NOMO-1 (cell line): ENCODE data around the gene FAM83B.
"Not testable (repeated sequence)": the region's sequence is repeated elsewhere in the genome, so short reads cannot be mapped to it uniquely, and the experiment has no call there.

Experiments
- DNase-seq, 2 experiments: peaks; one replicate each; lab custom pipeline; 2025; ENCODE audit not compliant: unreplicated experiment in 2 of 2; lab: John Stamatoyannopoulos, UW

The FAM83B gene

DNA sequence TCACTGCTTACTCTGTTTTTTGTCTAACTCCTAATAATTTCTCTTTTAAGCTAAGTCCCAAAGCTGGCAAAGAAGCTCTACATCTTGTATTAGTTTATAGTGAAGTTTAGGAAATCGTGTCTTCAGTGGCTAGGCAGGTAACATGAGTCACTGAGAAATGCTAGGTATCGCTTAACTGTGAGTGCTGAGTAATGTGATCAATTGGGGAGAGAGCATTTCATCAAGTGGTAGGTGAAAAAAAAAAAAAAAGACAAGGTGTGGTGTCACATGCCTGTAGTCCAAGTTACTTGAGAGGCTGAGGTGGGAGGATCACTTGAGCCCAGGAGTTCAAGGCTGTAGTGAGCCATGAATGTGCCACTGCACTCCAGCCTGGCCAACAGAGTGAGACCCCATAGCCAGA lies 125.3 kb downstream of the FAM83B start:
- no peak for DNase-seq

DNA sequence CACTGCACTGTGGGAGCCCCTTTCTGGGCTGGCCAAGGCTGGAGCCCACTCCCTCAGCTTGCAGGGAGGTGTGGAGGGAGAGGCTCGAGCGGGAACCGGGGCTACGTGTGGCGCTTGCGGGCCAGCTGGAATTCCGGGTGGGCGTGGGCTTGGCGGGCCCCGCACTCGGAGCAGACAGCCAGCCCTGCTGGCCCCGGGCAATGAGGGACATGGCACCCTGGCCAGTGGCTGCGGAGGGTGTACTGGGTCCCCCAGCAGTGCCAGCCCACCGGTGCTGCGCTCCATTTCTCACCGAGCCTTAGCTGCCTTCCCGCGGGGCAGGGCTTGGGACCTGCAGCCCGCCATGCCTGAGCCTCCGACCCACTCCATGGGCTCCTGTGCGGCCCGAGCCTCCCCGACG lies 132.6 kb downstream of the FAM83B start:
- DNase-seq = not testable (repeated sequence)

DNA sequence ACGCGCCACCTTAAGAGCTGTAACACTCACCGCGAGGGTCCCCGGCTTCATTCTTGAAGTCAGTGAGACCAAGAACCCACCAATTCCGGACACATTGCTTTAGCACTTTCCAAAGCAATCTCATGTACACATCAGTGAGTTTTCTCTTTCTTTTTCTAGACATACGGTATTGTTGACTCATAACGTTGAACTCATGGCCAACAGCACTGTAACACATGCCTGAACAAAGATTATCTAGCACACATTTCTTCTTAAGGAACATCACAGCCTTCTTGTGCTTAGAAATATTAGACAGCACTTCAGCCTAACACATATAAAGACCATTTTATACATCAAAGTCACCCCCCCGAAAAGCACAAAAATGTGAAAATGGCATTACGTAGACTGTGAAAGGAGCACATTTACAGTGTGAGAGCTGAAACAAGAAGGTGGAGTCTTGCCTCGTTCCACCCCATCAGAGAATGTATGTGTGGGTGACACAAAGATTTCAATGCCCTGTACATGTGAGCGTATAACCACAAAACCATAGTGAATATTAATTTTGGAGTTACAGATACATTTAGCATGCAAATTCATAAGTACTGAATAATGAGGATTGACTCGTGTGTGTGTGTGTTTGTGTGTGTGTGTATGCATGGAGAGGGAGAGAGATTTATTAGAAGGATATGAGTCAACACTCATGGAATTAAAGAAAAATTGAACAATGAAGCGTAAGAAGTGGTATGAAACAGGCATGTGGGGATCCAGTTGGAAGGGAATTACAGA lies 134.1 kb downstream of the FAM83B start:
- no peak for DNase-seq

DNA sequence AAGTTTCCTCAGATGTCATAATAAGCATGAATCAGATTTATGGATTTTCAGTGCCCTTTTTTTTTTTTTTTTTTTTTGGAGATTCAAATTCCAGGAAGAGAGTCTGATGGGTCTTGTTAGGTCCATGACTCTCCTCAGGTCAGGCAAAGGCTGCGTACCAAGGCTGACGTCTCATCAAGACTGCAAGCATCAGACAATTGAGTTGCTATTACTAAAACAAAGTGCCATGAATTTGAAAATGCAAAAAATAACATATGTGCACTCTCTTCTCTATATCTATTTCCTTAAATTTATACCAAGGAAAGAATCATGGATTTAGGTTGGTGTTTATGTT lies 134.7 kb downstream of the FAM83B start:
- no peak for DNase-seq

DNA sequence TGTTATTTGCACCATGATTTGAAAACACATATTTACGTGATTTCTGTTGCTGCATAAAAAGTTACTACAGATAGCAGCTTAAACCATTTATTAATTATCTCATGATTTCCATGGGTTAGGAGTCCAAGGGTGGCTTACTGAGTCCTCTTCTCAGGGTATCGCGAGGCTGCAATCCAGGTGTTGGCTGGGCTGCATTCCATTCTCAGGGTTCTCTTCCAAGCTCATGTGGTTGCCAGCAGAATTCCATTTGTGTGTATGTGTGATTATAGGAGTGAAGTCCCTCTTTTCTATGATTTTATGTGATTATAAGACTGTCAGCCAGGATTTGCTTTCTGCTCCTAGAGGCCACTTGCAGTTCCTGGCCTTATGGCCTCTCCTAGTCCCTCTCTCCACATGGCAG lies 135.1 kb downstream of the FAM83B start:
- no peak for DNase-seq

DNA sequence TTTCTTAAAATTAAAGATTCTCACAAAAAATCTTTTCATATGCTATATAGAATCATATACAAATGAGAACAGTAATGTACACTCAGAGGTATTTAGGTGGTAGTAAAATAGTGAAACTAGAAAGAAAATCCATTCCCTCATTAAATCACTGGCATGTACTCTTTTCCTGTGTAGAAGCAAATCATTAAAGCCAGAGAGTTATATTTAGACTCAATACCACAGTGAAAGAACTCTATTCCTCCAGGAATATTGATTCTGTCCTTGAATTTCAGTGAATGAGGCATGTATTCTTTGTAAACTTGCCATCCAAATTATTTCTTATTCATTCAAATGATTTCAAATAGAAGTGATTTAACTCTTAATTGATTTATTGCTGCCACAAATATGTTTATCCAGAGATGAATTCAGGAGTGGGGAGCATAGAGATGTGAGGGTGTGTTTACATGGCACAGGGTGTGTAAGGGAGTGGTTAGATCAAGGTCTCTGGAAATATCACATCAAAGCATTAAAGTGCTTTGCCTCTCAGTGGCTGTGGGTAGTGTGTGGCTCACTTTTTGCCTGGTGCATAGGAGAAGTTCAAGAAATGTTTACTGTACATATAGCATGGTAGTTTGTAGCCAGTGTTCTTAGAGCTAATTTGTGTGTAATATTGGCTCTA lies 141.2 kb downstream of the FAM83B start:
- no peak for DNase-seq

DNA sequence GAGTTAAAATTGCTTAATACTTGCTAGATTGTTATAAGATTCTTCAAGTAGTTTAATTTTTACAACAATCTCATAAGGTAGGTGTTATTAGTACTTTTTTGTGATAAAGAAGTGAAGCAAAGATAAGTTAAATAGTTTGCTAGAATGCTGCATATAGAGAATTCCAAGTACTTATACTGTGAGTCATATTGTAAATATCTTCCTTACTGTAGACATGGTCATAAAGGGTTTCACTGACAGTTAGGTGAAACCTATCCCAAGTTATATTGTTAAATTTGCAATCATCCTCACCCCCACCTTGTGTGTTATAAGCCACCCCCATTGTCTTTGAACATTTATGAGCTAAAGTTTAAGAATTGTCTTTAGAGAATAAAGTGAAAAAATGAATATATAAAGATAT lies 142.0 kb downstream of the FAM83B start:
- no peak for DNase-seq

DNA sequence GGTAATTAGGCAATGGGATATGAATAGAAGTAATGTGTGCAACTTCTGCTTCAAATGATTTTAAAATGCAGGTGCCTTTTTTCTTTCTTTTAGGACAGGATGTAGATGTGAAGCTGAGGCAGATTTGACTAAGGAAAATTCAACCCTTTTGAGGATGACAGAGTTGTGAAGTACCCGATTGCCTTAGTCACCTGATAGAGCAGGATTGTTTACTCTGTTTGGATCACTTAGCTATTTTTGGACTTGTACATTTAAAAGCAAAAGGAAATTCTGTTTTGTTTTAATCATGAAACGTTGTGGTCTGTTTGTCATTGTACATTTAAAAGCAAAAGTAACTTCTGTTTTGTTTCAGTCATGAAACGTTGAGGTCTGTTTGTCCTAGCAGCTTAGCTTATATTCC lies 143.4 kb downstream of the FAM83B start:
- no peak for DNase-seq
